K562 (cell line): ENCODE measurements around the gene SCAP. TPM values are rescaled to one million over a fixed set of nuclear protein-coding genes. Genes with fewer than 3 reads are reported as not detected.

Source experiments
- ATAC-seq: fragments of 200-7000 bp; cut with Tn5 transposase; 3 replicates; pipeline ENCODE4 v1.9.1; 2020; ENCODE audit warnings: moderate library complexity
- BruUV-seq: library from RNA; stranded (reverse); fragments of 400-500 nt; replicated peaks from 2 replicates; lab custom pipeline; 2021; lab: Mats Ljungman, UMichigan
- CTCF ChIA-PET: fragments of 300-600 bp; formaldehyde crosslinking; extraction: SDS; loops from one replicate; lab custom pipeline; 2021; ENCODE audit warnings: low intra/inter-chr PET ratio; lab: Yijun Ruan, JAX
- POLR2A ChIA-PET: fragments of 300-600, 350-650 bp; sonication (Branson Sonifier 250); formaldehyde crosslinking; extraction: SDS; loops from one replicate; lab custom pipeline; 2021; ENCODE audit warnings: antibody characterized with exemption, inconsistent platforms; lab: Yijun Ruan, JAX
- DNase-seq, 4 experiments: peaks; one replicate each; pipeline versions ENCODE4 v3.0.0 to v3.0.0-alpha.2; 2011 to 2018; ENCODE audit warnings: low spot score in 3 of 4, mixed read lengths in 3 of 4; ENCODE audit errors: extremely low read depth in 1 of 4
- FAIRE-seq: peaks from 2 replicates; lab custom pipeline; 2011; peaks lifted over from hg19 to GRCh38; lab: Jason Lieb, UNC
- H2AFZ ChIP-seq: 2 replicates; pipeline ENCODE4 v1.6.0; 2011; ENCODE audit warnings: low read depth, low read length, control low read depth, inconsistent platforms
- H3K27ac ChIP-seq: fragments of 200-600 bp; 3 replicates; pipeline ENCODE4 v1.8.0; 2011; ENCODE audit warnings: low read depth, mild to moderate bottlenecking, control low read depth, inconsistent platforms, low read length, moderate library complexity, mixed read lengths; ENCODE audit errors: extremely low read depth
- H3K27me3 ChIP-seq, 2 experiments: fragments of 300-600 bp in 1 of 2; 2 replicates in 1 of 2; 3 replicates in 1 of 2; pipeline versions ENCODE4 v1.6.0 to v1.8.0; 2011; ENCODE audit warnings: inconsistent platforms in 2 of 2, low read length in 2 of 2, mild to moderate bottlenecking in 1 of 2, mixed read lengths in 1 of 2, moderate library complexity in 1 of 2; ENCODE audit not compliant: control insufficient read depth in 2 of 2, insufficient read depth in 2 of 2
- H3K36me3 ChIP-seq: fragments of 300-600 bp; 3 replicates; pipeline ENCODE4 v1.8.0; 2011; ENCODE audit warnings: mild to moderate bottlenecking, low read length, inconsistent platforms; ENCODE audit not compliant: control insufficient read depth, insufficient read depth
- H3K4me1 ChIP-seq, 2 experiments: fragments of 200-600 bp in 1 of 2; replicated peaks in 1 of 2; 2 replicates in 1 of 2; 3 replicates in 1 of 2; pipeline versions ENCODE4 v1.5.1 to v1.8.0; 2011; ENCODE audit warnings: inconsistent platforms in 2 of 2, low read length in 2 of 2, mild to moderate bottlenecking in 1 of 2, mixed read lengths in 1 of 2, moderate library complexity in 1 of 2; ENCODE audit not compliant: control insufficient read depth in 2 of 2, insufficient read depth in 2 of 2
- H3K4me2 ChIP-seq: 2 replicates; pipeline ENCODE4 v1.6.1; 2011; ENCODE audit warnings: low read length, control low read depth, inconsistent platforms, mixed read lengths; ENCODE audit not compliant: insufficient read depth
- H3K4me3 ChIP-seq: fragments of 200-600 bp; sonication (generic), shearing (Covaris generic); 2 replicates; pipeline ENCODE4 v1.5.1; 2016; ENCODE audit warnings: control low read depth, inconsistent platforms
- H3K79me2 ChIP-seq: fragments of 200-600 bp; 3 replicates; pipeline ENCODE4 v1.8.0; 2011; ENCODE audit warnings: low read length, inconsistent platforms; ENCODE audit not compliant: control insufficient read depth, insufficient read depth
- H3K9ac ChIP-seq, 2 experiments: 2 replicates each; pipeline versions ENCODE4 v1.6.0 to v1.6.1; 2011; ENCODE audit warnings: low read depth in 2 of 2, low read length in 2 of 2, control low read depth in 1 of 2, inconsistent platforms in 1 of 2, mild to moderate bottlenecking in 1 of 2, mixed read lengths in 1 of 2; ENCODE audit not compliant: insufficient read depth in 1 of 2
- H3K9me1 ChIP-seq: one replicate; pipeline ENCODE4 v1.6.0; 2011; ENCODE audit warnings: inconsistent platforms, mild to moderate bottlenecking, low read length, moderate library complexity; ENCODE audit not compliant: control insufficient read depth, insufficient read depth
- H3K9me3 ChIP-seq: replicated peaks from 2 replicates; pipeline ENCODE4 v1.5.1; 2011; ENCODE audit warnings: low read depth, low read length, inconsistent platforms; ENCODE audit not compliant: control insufficient read depth, insufficient read depth
- H4K20me1 ChIP-seq: replicated peaks from 2 replicates; pipeline ENCODE4 v1.6.1; 2011; ENCODE audit warnings: low read length, inconsistent platforms, mixed read lengths; ENCODE audit not compliant: control insufficient read depth, insufficient read depth
- BRCA1 ChIP-seq, 2 experiments: fragments of 450-650 bp in 1 of 2; sonication (generic) in 1 of 2; formaldehyde crosslinking in 1 of 2; IDR thresholded peaks; 2 replicates each; pipeline versions ENCODE4 v1.5.0 to v1.6.1; 2017 to 2020; ENCODE audit warnings: mild to moderate bottlenecking in 1 of 2, missing genetic modification reagents in 1 of 2
- C11orf30 ChIP-seq: fragments of 450-650 bp; IDR thresholded peaks from 2 replicates; pipeline ENCODE4 v1.6.1; 2016; ENCODE audit warnings: low read depth, mild to moderate bottlenecking
- CTBP1 ChIP-seq: fragments of 450-650 bp; IDR thresholded peaks from 2 replicates; pipeline ENCODE4 v1.6.1; 2016; ENCODE audit warnings: borderline replicate concordance
- MAFG ChIP-seq: fragments of 450-650 bp; conservative IDR thresholded peaks from 2 replicates; pipeline ENCODE4 v1.6.1; 2016; ENCODE audit warnings: missing genetic modification characterization, missing compliant biosample characterization
- MEIS2 ChIP-seq: fragments of 450-650 bp; IDR thresholded peaks from 2 replicates; pipeline ENCODE4 v1.6.1; 2014; ENCODE audit warnings: mild to moderate bottlenecking; ENCODE audit not compliant: partially characterized antibody
- NFE2 ChIP-seq: IDR thresholded peaks from 2 replicates; pipeline ENCODE4 v1.6.1; 2014; ENCODE audit warnings: antibody characterized with exemption, low read depth
- PBX2 ChIP-seq, 2 experiments: IDR thresholded peaks in 1 of 2; conservative IDR thresholded peaks in 1 of 2; 2 replicates each; pipeline ENCODE4 v1.6.1; 2016; ENCODE audit warnings: low read depth in 2 of 2, mild to moderate bottlenecking in 1 of 2, missing compliant biosample characterization in 1 of 2, missing genetic modification characterization in 1 of 2, moderate library complexity in 1 of 2
- PKNOX1 ChIP-seq: fragments of 450-650 bp; IDR thresholded peaks from 2 replicates; pipeline ENCODE4 v1.6.1; 2016
- RBM22 ChIP-seq: fragments of 200-400 bp; formaldehyde crosslinking; IDR thresholded peaks from 2 replicates; pipeline ENCODE4 v1.6.1; 2018; ENCODE audit warnings: low read length, low read depth; ENCODE audit not compliant: poor library complexity, severe bottlenecking
- SMARCA4 ChIP-seq: fragments of 450-650 bp; IDR thresholded peaks from 2 replicates; pipeline ENCODE4 v1.6.1; 2016
- ZEB2 ChIP-seq: fragments of 450-650 bp; IDR thresholded peaks from 2 replicates; pipeline ENCODE4 v1.6.1; 2016
- ZNF316 ChIP-seq: fragments of 450-650 bp; IDR thresholded peaks from 2 replicates; pipeline ENCODE4 v1.6.1; 2016
- ZNF408 ChIP-seq: fragments of 250-450 bp; sonication (Bioruptor Pico); IDR thresholded peaks from 2 replicates; pipeline ENCODE4 v1.4.0; 2020; ENCODE audit warnings: low read depth, mild to moderate bottlenecking, moderate library complexity
- WGBS: fragments of 100-300 bp; shearing (Covaris generic); methylation state at CpG from one replicate; pipeline ENCODE4 v1.1.6; 2016; ENCODE audit warnings: low coverage, mixed read lengths; ENCODE audit not compliant: insufficient coverage; ENCODE audit errors: missing lambda C conversion rate; 5-methylcytosine and 5-hydroxymethylcytosine counted together
- in situ Hi-C: fragments of 300-500 bp; cut with MboI; formaldehyde crosslinking; loops from 4 replicates; pipeline ENCODE4 v1.15.0; 2018; ENCODE audit warnings: inconsistent platforms, mixed read lengths
- intact Hi-C: fragments of 100-400 bp; cut with micrococcal nuclease; formaldehyde crosslinking; loops from 2 replicates; pipeline ENCODE4 v1.14.2; 2022
- polyA plus RNA-seq, 8 experiments: library from polyadenylated mRNA; depleted of rRNA in 4 of 8; stranded (reverse) in 5 of 8; unstranded in 3 of 8; fragments of >200 nt; fragmentation: Nextera tagmentation in 2 of 8; fragmentation: Illumina TruSeq in 1 of 8; extraction: Ambion mirVana in 2 of 8; extraction: Trizol in 1 of 8; gene quantifications; 2 replicates each; pipeline versions ENCODE4 v1.2.1 to v1.2.3, GENCODE V29; 2011 to 2014; ENCODE audit warnings: inconsistent platforms in 1 of 8, missing spikeins in 1 of 8
- total RNA-seq, 7 experiments: library from RNA; depleted of rRNA in 6 of 7; stranded (reverse); fragments of >200 nt in 6 of 7; fragmentation: Illumina TruSeq in 2 of 7; extraction: Trizol in 2 of 7; gene quantifications; 2 replicates each; pipeline versions ENCODE4 v1.2.1 to v1.2.3, GENCODE V29; 2011 to 2021; ENCODE audit warnings: low replicate concordance in 1 of 7
- TF ChIP-seq, protein P1 (sequence below): fragments of 250-450 bp; sonication (Bioruptor Pico); IDR thresholded peaks from 2 replicates; pipeline ENCODE4 v1.5.0; 2022; ENCODE audit warnings: mild to moderate bottlenecking

SCAP gene
- total and polyA plus RNA-seq, 9 of the 15 experiments (the other 6 are each of a cell fraction or from before 2014, with no cell fraction given) = 2.6 to 104 (median 37.8) TPM

DNA sequence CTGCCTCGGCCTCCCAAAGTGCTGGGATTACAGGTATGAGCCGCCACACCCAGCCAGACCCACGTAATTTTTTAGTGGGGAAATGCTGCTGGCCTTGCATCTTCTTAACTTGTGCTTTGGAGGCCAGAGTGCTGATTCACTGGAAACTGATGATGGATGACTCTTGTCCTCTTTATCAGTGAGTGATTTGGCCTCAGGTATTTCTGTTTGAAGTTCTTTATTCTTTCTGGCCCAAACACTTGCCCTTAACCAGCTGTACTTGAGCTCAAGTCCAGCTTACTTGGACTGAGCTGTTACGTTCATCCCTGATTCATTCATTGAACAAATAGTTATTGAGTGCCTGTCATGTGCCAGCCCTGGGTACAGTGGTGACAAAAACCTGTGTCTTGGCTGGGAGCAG, 90.7 kb downstream of the SCAP start:
- no peak overlapping the region for H3K4me2 ChIP-seq
- in situ Hi-C loops (no loop called here), intact Hi-C loops (no loop called here)
- H3K4me1 ChIP-seq = peaks cover 9 to 23% of the 10 kb centered on the region in 2 experiments; a peak in 4 of 5 replicates
- peaks cover 28% of the 10 kb centered on the region for H4K20me1 ChIP-seq
- ATAC-seq (no peak), FAIRE-seq (no peak), DNase-seq (no peak)
- no peak overlapping the region for H3K9ac ChIP-seq
- H3K27ac ChIP-seq = no peak overlapping the region
- no peaks in the 10 kb centered on the region for H3K27me3 ChIP-seq
- no peak overlapping the region for H3K4me3 ChIP-seq
- ChIA-PET CTCF (no interaction called here), POLR2A (interaction anchor here (0.6 to 0.7 kb wide), 4 partner anchors 108 to 786 kb away, joined by 3 to 4 read pairs (median 4); no protein-coding TSS in a partner anchor)
- WGBS = 50% methylated on average over 4 of the region's 4 CpGs
- H3K9me1 ChIP-seq = no peaks in the 10 kb centered on the region
- TF ChIP-seq CTBP1 = peak; percentile 39; the same call in 1 of the 2 replicates
- TF ChIP-seq RBM22 = no peak
- peak; percentile 63 for TF ChIP-seq MAFG (tag)
- peak; percentile 53 for TF ChIP-seq C11orf30
- no peak for TF ChIP-seq PBX2 (CRISPR knock-in tag; IDR thresholded peaks at IDR 0.05; ENCODE audit: low read depth)
- peak; percentile 76 for TF ChIP-seq PBX2 (tag; conservative IDR thresholded peaks at IDR 0.05; ENCODE audit: low read depth)
- TF ChIP-seq ZNF408 = no peak
- 0 out of 2 replicates have a peak, but pooled peaks have one; percentile 31 for TF ChIP-seq ZEB2
- peak; percentile 53; the same call in 1 of the 2 replicates for TF ChIP-seq NFE2
- TF ChIP-seq ZNF316 = peak; percentile 54; the same call in 1 of the 2 replicates
- TF ChIP-seq, protein P1, sequence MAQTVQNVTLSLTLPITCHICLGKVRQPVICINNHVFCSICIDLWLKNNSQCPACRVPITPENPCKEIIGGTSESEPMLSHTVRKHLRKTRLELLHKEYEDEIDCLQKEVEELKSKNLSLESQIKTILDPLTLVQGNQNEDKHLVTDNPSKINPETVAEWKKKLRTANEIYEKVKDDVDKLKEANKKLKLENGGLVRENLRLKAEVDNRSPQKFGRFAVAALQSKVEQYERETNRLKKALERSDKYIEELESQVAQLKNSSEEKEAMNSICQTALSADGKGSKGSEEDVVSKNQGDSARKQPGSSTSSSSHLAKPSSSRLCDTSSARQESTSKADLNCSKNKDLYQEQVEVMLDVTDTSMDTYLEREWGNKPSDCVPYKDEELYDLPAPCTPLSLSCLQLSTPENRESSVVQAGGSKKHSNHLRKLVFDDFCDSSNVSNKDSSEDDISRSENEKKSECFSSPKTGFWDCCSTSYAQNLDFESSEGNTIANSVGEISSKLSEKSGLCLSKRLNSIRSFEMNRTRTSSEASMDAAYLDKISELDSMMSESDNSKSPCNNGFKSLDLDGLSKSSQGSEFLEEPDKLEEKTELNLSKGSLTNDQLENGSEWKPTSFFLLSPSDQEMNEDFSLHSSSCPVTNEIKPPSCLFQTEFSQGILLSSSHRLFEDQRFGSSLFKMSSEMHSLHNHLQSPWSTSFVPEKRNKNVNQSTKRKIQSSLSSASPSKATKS = no peak
- 0 out of 2 replicates have a peak, but pooled peaks have one; percentile 20 for TF ChIP-seq SMARCA4
- peak; percentile 48; the same call in 1 of the 2 replicates for TF ChIP-seq PKNOX1
- no peak for TF ChIP-seq BRCA1 (IDR thresholded peaks at IDR 0.05)
- no peak for TF ChIP-seq BRCA1 (CRISPR knock-in tag; IDR thresholded peaks at IDR 0.05)
- peak; percentile 90 for TF ChIP-seq MEIS2
- no peak overlapping the region for H2AFZ ChIP-seq
- peaks cover 80% of the 10 kb centered on the region for H3K79me2 ChIP-seq
- no peaks in the 10 kb centered on the region for H3K9me3 ChIP-seq
- H3K36me3 ChIP-seq = peaks cover 46% of the 10 kb centered on the region
- no TSS peak for BruUV-seq
